GM18498 (cell line): ENCODE results near the gene NEB.
"Not testable (repeated sequence)": the region's sequence is repeated elsewhere in the genome, so short reads cannot be mapped to it uniquely, and the experiment has no call there.

Experiments used
- ATAC-seq: cut with Tn5 transposase; IDR thresholded peaks from one replicate; pipeline ENCODE4 v1.9.1; 2021; ENCODE audit warnings: mild to moderate bottlenecking, moderate library complexity; ENCODE audit not compliant: unreplicated experiment

NEB gene

DNA sequence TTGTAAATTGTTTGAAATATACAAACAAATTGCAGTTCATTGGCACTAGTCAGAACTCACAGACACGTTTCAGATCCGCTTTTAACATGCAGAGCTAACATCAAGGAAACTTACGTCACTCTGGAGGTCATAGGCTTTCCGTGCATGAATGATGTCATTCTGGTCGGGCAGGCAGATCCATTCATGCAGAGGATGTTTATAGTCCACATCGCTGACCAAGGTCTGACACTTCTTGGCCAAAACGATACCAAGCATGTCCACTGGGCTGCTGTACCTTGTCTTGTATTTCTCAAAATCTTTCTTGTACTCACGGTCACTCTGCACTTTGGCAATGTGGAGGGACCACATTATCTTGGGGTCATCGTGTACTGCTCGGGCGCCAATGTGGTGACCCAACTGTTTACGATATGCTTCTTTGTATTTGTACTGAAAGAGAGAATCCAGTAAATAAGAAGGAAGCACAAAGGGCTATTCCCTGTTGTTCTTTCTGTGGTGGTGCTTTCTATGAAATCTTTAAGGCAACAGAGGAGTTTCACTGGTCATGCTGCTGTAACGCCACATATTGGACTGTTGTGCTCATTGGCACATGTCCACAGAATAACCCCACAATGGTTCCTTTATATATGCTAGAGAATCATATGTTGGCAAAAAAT lies 114.8 kb downstream of the NEB start:
- ATAC-seq: no peak

DNA sequence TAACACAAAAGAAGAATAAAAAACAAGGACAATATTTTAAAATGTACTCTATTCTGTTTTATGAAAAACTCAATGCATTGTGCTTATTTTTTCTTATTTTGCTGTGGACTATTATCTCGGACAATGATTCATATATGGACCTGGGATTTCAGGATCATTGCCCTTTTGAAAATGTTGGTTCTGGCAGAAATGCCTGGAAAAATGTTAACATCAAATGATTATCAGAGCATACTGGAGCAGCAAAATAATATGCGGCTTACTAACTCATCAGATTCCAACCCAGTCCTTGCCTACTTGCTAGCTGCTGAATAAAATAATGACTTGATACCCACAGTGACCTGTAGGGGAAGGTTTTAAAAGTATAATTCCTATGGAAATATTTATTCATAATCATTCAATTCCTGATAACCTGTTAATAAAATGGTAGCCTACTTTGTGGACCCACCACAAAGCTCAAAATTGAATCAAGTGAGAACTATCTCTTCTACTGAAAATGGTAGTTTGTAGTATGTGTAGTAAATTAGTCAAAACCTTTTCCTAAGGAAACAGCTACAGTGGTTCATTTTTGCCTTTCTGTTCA lies 117.4 kb downstream of the NEB start:
- ATAC-seq: no peak

DNA sequence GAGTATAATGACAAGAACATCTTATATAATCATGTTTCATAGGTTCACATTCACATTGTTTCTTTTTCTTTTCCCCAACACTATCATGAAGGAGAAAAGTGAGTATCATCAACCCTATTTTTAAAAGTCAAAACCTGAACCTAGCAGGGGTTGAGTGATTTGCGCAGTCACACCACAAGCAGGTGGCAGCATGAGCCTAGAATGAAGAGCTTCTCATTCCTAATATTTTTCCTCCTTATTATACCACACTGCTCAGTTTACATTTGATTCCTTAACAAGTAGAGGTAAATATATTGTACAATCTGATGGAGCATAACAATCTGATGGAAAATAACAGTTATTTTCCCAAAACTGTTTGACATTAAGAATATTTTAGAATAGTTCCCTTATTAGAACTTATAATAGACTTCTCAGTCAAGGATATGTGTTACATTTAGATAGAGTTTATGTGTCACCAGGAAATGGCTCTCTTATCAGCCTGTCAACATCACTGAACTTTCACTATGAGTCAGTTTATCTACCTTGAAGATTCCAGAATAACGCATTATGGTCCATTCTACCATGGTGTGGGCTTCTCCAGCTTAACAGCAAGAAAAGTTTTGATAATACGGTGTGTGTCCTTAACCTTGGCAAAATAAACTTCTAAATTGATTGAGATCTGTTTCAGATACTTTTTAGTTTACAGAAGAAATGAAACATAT lies 119.5 kb downstream of the NEB start:
- ATAC-seq: no peak

- ATAC-seq: no peak
These were observed 120.1 kb downstream of the NEB start for GRCh38 chr2:151614159-151614558.

- no peak for ATAC-seq
These were observed 122.9 kb downstream of the NEB start for GRCh38 chr2:151611351-151611750.

- no peak for ATAC-seq
These were observed 124.0 kb downstream of the NEB start for GRCh38 chr2:151610310-151610709.

DNA sequence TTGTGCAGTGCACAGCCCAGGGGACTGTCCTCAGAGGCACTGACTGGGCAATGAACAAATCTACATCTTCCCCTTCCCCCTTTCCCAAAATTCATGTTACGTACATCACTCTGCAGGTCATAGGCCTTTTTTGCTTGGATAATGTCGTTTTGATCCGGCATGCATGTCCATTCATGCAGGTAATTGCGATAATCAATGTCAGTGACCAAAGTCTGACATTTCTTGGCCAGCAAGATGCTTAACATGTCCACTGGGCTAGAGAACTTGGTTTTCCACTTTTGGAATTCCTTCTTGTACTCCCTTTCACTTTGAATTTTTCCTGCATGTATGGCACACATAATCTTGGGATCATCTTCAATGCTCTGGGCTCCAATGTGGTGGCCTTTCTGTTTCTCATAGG lies 124.6 kb downstream of the NEB start:
- ATAC-seq: no peak

- ATAC-seq: not testable (repeated sequence)
These were observed 126.5 kb downstream of the NEB start for GRCh38 chr2:151607459-151608424.

- ATAC-seq: not testable (repeated sequence)
These were observed 130.7 kb downstream of the NEB start for GRCh38 chr2:151603530-151603929.

GRCh38 chr2:151602402-151602801 lies 131.9 kb downstream of the NEB start:
- ATAC-seq: not testable (repeated sequence)

DNA sequence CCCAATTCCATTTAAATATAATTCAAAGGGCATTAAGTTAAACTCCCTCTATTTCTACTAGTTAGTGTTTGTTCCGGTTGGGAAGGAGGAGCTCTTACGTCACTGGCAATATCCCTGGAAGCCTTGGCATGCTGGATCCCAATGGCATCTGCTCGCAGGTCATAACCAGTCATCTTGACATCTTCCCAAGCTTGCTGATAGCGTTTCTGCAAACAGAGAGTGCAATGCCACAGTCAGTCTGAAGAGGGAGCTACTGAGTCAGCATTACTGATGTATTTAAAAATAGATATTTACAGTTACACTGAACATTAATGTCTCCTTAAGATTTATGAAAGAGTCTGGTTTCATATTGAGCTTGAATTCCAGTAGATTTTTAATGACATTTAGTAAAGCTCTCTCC lies 132.5 kb downstream of the NEB start:
- ATAC-seq: not testable (repeated sequence)

DNA sequence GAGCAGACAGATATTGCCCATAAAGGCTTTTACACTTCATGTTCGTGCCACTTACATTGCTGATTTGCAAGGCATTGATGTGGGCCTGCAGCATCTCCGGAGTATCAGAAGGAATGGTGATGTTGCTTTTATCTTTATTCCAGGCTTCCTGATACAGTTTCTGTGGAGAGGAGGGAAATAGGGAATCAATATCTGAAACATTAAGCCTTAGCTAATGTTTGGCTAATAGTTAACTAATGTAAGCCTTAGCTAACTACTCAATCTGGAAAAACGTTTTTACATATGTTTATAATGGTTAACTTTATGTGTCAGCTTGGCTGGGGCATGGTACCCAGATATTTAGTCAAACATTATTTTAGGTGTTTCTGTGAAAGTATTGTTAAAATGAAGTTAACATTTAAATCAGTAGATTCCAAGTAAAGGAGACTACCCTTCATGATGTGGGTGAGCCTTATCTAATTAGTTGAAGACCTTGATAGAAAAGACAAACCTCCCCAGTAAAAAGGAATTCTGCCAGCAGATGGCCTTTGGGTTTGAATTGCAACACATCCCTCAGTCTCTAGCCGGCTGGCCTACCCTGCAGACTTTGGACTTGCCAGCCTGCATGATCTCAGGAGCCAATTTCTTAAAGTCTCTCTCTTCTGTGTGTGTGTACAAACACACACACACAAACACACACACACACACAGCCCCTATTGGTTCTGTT lies 137.2 kb downstream of the NEB start:
- not testable (repeated sequence) for ATAC-seq

- not testable (repeated sequence) for ATAC-seq
These were observed 142.4 kb downstream of the NEB start for GRCh38 chr2:151591908-151592255.

DNA sequence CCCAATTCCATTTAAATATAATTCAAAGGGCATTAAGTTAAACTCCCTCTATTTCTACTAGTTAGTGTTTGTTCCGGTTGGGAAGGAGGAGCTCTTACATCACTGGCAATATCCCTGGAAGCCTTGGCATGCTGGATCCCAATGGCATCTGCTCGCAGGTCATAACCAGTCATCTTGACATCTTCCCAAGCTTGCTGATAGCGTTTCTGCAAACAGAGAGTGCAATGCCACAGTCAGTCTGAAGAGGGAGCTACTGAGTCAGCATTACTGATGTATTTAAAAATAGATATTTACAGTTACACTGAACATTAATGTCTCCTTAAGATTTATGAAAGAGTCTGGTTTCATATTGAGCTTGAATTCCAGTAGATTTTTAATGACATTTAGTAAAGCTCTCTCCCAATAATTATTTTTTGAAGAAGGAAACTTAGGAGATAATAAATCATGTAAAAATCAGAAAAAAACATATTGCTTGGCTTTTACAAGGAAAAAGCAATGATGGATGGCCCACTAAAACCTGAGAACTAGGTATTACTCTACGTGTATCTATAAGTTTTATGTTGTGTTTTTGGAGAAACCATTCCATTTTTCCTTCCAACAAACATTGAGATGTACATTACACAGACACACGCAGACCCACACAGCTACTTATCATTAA lies 142.9 kb downstream of the NEB start:
- peak; percentile 64 for ATAC-seq

GRCh38 chr2:151581300-151581699 lies 153.0 kb downstream of the NEB start:
- not testable (repeated sequence) for ATAC-seq

- ATAC-seq: not testable (repeated sequence)
These were observed 153.6 kb downstream of the NEB start for GRCh38 chr2:151580697-151581096.

GRCh38 chr2:151577116-151577515 lies 157.2 kb downstream of the NEB start:
- ATAC-seq: no peak

DNA sequence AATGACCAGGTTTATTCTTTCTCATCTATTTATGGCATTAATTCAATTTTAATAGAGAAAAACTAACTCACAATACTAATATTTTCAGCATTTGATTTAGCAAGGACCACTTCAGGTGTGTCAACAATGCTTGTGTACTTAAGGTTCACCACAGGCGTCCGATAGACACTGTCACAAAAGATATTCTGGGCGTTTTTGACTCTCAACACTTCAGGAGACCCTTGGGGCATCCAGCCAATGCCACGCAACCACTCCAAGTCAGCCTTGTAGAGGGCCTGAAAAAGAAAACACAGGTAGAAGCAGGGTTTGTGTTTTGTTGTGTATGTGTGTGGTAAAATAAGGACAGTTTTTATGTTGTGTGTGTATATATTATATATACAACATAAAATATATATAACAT lies 158.2 kb downstream of the NEB start:
- ATAC-seq: no peak

- no peak for ATAC-seq
These were observed 158.9 kb downstream of the NEB start for GRCh38 chr2:151575338-151575737.

- ATAC-seq: no peak
These were observed 164.1 kb downstream of the NEB start for GRCh38 chr2:151570191-151570590.
